ENCODE measurements around the gene CPS1.

Gene CPS1

GRCh38 chr2:210556329-210556980 is at the start of gene CPS1:
Gene CPS1 (plus strand): TSS chr2:210556599. CDS start chr2:210556734, 135 bp downstream.
- DNase-seq = no peak

- DNase-seq = no peak
These were observed 40.5 kb upstream of the CPS1 start for GRCh38 chr2:210515911-210516310.

DNA sequence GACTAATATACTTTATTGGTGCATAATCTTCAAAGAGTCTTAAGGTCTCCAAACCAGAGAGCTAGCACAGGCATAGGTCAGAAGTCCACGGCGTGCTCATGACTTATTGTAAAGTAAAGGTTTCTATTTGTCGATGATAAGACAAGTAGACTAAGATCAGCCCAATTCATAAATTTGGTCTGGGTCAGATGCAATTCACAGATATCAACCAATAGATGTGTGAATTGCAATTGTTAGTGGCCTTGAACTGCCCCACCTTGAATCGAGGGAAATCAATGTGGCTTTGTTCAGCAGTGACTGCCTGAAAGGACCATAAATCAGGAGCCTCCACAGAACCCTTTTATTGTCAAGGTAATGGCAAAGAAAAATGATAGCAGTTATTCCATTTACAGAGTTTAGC is 39.1 kb upstream of the CPS1 start:
- DNase-seq = no peak

- DNase-seq = no peak
These were observed 36.8 kb upstream of the CPS1 start for GRCh38 chr2:210519594-210519993.

GRCh38 chr2:210522399-210522798 is 34.0 kb upstream of the CPS1 start:
- no peak for DNase-seq

GRCh38 chr2:210523650-210524289 is 32.6 kb upstream of the CPS1 start:
- DNase-seq = no peak

DNA sequence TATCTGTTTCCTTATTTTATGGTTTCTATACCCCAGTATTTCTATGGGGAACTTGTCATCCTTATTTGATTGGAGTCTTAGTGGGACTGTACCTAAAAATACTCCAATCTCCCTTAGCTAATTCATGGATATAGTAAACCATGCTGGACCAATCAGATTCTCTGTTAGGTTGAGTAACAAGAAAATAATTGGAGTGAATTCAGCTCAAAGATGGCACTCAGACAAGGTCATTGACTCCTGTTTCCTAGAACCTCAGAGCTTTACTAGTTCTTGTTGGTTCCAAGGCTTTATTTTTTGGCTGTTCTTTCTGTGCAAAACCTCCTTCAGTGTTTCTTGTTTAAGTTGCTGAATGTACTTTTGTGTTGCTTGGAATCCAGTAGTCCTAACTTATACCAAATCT is 31.9 kb upstream of the CPS1 start:
- no peak for DNase-seq

GRCh38 chr2:210527286-210527685 is 29.1 kb upstream of the CPS1 start:
- DNase-seq = no peak

DNA sequence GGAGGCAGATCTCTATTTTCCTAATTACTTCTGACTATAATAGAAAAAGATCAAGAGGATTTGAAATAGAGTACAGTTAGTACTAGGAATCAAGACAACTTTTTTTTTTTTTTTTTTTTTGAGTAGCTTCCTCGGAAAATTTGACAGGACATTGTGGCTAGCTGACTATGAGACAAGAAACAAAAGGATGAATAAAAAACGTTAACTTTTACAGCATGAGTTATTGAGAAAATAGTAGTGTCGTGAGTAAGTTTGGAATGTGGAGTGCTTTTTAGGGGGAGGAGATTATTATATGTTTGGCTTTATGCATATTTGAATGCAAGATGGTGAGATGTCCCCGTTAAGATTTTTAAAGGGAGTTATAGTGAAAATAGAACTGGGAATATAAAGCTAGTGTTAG is 27.7 kb upstream of the CPS1 start:
- DNase-seq = no peak

DNA sequence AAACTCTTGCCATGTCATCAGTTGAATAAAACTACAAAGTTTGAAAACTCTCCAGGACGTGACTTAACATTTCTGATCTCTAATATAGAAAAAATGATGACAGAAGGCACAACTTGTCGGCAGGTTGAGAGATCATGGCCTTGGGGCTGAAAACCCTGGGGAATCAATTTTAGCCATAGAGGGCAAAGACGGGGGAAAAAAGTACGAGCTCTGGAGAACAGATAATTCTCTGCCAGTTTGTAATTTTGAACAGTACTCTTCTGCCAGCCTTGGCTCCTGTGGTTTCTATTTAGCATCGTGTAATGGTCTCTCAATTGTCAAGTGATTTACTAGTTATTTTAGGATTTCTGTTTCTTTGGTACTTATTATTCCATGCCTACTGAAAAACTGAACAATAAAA is 25.3 kb upstream of the CPS1 start:
- DNase-seq = no peak

GRCh38 chr2:210531482-210531881 is 24.9 kb upstream of the CPS1 start:
- no peak for DNase-seq

- DNase-seq = no peak
These were observed 23.0 kb upstream of the CPS1 start for GRCh38 chr2:210533389-210533788.

GRCh38 chr2:210534879-210535278 is 21.5 kb upstream of the CPS1 start:
- no peak for DNase-seq

GRCh38 chr2:210536973-210537650 is 19.3 kb upstream of the CPS1 start:
- DNase-seq = no peak

DNA sequence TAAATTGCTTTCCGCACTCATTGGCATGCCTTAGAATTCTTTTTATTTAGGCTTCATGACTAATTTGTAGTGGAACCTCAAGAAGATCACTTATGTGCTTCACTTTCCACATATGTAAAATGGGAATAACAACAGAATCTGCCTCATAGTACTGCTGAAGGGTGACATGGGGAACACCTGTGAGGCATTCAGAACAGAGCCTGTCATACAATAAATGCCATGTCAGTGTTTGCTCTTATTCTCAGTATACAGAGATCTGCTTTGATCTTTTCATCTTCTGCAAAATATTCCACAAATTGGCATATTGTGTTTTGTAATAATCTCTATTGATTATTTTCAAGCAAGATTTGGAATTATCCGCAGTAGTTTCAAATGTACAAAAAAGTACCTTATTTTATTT is 17.4 kb upstream of the CPS1 start:
- no peak for DNase-seq

DNA sequence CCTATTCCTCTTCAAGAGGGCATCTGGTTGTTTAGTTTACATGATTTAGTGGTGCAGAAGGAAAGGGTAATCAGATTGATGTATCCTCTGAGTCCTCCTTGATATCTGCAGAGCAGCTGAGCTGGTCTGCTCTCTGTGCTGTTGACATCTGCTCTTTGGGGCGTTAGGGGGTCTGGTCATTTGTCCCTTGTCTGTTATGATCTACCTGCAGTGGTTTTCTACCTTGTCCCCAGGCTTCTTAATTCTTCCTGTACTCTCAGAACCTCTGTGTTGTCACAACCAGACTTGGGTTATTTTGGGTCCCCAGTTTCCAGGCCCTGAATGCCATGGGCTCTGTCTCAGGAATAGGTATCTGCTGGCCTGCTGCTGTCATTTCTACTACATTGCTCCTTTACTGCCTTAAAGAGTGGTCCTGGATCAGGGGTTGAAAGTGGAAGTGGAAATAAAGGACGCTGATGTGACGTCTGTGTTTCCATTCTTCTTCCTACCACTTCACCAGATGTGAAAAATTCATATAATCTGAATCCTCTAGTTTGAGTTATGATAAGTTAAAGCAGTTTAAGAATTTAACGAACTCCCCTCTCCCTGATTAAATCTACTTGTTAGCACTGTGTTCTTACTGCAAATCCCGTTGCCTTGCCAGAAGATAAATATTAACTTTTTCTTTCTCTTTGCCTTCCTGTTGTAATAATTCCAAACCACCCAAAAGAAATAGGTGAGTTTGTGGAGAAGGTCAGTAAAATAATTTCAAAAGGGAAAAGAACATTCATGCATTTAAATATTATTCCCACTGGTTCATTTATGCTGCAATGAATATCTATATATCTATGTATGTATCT is 16.6 kb upstream of the CPS1 start:
- no peak for DNase-seq

- no peak for DNase-seq
These were observed 15.9 kb upstream of the CPS1 start for GRCh38 chr2:210540471-210540870.

GRCh38 chr2:210540900-210541289 is 15.5 kb upstream of the CPS1 start:
- DNase-seq = no peak

GRCh38 chr2:210541290-210541902 is 15.0 kb upstream of the CPS1 start:
- peak in 1 of 2 experiments; percentile 13 for DNase-seq

DNA sequence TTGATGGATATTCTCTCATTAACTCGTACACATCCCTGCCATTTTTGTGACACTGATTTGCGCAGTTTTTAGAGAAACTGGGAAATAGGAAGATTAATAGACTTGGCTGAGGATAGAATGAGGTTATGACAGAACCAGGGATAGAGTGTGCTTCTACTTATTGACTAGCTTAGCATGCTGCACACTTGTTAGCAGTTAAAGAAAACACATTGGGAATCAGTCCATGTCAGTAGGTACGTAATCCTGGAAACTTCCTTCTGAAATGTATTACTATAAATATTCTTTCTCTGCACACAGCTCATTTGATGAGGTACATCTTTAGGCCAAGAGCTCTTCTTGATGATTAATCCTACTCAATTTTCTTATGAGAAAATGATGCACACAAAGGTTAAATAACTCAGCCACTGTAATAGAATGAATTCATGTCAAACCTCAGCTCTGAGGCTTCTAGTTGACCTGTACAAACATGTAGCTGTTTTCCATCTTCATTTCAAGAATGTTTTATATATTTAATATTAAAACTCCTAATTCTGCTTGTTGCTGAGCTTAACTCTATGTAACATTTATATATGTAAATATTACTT is 12.3 kb upstream of the CPS1 start:
- DNase-seq = no peak

- no peak for DNase-seq
These were observed 11.6 kb upstream of the CPS1 start for GRCh38 chr2:210544831-210545230.

GRCh38 chr2:210546424-210547208 is 9.8 kb upstream of the CPS1 start:
- no peak for DNase-seq
